NB4 (cell line): Measurements from ENCODE around the gene FKRP.

Source experiments
- CTCF ChIP-seq: IDR thresholded peaks from one replicate; pipeline ENCODE4 v1.5.1; 2012; ENCODE audit warnings: low read depth, low read length
- POLR2A ChIP-seq: IDR thresholded peaks from 2 replicates; pipeline ENCODE4 v1.6.1; 2011; ENCODE audit warnings: mild to moderate bottlenecking; ENCODE audit not compliant: insufficient read length; ENCODE audit errors: extremely low read depth

DNA sequence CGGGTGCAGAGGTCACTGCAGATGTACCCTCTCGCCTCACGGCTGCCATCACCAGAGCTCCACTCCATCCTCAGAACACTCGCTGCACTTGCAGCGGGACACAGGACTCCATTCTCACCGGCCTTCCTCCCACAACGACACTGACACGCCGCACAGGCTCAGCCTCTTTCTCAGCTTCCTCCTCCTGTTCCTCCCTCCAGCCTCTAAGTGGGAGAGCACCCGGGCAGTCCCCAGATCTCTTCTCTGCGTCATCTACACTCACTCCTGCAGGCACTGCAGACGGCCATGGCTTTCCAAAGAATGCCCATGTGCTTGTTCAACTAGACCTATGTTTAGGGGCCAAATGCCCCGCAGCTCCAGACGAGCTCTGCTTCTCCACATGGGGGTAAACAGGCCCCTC lies 14.3 kb upstream of the FKRP start:
- TF ChIP-seq CTCF (no peak), POLR2A (no peak)
